Thymus (tissue), 11 donors: Measurements from ENCODE around the gene KRT78. TPM values are rescaled to one million over a fixed set of nuclear protein-coding genes. Genes with fewer than 3 reads are reported as not detected.
A peak's percentile ranks its signal among the peaks of the same experiment; 100 is the strongest.

Experiments used
- DNase-seq, 9 donors: peaks; one replicate each; pipeline ENCODE4 v3.0.0-alpha.2; 2013; ENCODE audit warnings: low spot score in 9 of 9, low read depth in 6 of 9, missing footprints in 1 of 9
- H3K27ac ChIP-seq, 2 donors: one replicate each; pipeline ENCODE4 v1.5.1; 2013; ENCODE audit warnings: control low read depth in 1 of 2, low read depth in 1 of 2, low read length in 1 of 2, mild to moderate bottlenecking in 1 of 2, moderate library complexity in 1 of 2
- H3K27me3 ChIP-seq, 2 donors: one replicate each; pipeline ENCODE4 v1.5.1; 2013; ENCODE audit warnings: low read length in 1 of 2; ENCODE audit not compliant: control insufficient read depth in 2 of 2, insufficient read depth in 1 of 2
- H3K36me3 ChIP-seq, 2 donors: one replicate each; pipeline ENCODE4 v1.5.1; 2013; ENCODE audit warnings: low read length in 1 of 2, mild to moderate bottlenecking in 1 of 2, moderate library complexity in 1 of 2; ENCODE audit not compliant: control insufficient read depth in 2 of 2, insufficient read depth in 2 of 2
- H3K4me1 ChIP-seq, 2 donors: one replicate each; pipeline ENCODE4 v1.5.1; 2013; ENCODE audit warnings: low read length in 2 of 2; ENCODE audit not compliant: control insufficient read depth in 2 of 2, insufficient read depth in 2 of 2
- H3K4me3 ChIP-seq, 2 donors: one replicate each; pipeline ENCODE4 v1.5.1; 2013; ENCODE audit warnings: low read length in 2 of 2, control low read depth in 1 of 2, mild to moderate bottlenecking in 1 of 2
- H3K9me3 ChIP-seq, 2 donors: one replicate each; pipeline ENCODE4 v1.5.1; 2013; ENCODE audit warnings: low read length in 1 of 2, mild to moderate bottlenecking in 1 of 2; ENCODE audit not compliant: control insufficient read depth in 2 of 2, insufficient read depth in 1 of 2
- WGBS: extraction: QIAGEN DNeasy Blood & Tissue Kit; methylation state at CpG from one replicate; pipeline ENCODE4 v1.1.7; 2013; 5-methylcytosine and 5-hydroxymethylcytosine counted together
- polyA plus RNA-seq: library from polyadenylated mRNA; stranded (reverse); fragments of 200-250 nt; gene quantifications from one replicate; pipeline ENCODE4 v1.2.3, GENCODE V29; 2013
- total RNA-seq: library from RNA; stranded (reverse); fragments of 120-200 nt; gene quantifications from one replicate; pipeline ENCODE4 v1.2.4, GENCODE V29; 2013
- donor health status: healthy.

Gene KRT78
- total and polyA plus RNA-seq, 2 donors, result 0.42 to 7.2 TPM

DNA sequence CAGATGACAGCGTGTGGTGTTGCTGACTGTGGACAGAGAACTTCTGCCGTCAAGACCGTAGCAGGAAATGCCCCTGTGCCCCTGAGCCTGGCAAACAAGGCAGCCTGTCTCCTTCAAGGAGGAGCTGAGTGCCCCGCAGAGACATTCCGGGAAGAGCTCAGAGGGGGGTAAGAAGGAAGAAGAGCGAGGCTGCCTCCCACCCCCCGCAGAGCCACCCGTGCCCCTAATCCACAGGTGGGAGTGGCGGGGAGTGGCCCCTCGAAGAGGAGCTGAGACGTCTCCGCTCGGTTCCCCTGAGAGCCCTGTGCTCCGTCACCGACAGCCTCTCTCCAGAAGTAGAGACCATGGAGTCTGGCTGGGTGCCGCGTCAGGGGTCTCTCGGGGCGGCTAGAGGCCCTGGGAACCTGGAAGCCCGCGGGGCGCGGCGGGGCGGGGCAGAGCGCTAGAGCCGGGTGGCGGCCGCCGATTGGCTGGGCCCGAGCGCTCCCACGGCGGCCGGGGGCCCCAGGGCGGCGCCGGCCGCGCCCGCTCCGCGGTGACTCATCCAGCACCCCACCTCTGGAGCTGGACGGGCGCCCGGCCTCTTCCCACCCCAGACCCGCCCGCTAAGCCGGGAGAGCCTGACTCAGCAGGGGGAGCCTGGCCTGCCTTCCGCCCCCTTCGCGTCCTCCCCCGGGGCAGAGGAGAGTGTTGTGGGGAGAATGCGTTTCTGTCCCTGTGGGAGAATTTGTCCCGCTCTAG, 25.2 kb upstream of the KRT78 start:
- peak in 3 of 9 donors; percentile 17 to 34 (median 28) for DNase-seq
- 1% methylated on average over 55 of the region's 55 CpGs for WGBS
- Histone ChIP-seq H3K36me3 (no peaks in the 10 kb centered on the region), H3K4me1 (peaks cover 0 to 24% of the 10 kb centered on the region in 2 donors), H3K9me3 (no peaks in the 10 kb centered on the region), H3K27me3 (peaks cover 3 to 53% of the 10 kb centered on the region in 2 donors), H3K27ac (peak overlapping the region; percentile 43 to 74), H3K4me3 (peak overlapping the region in 1 of 2 donors; percentile 51)

DNA sequence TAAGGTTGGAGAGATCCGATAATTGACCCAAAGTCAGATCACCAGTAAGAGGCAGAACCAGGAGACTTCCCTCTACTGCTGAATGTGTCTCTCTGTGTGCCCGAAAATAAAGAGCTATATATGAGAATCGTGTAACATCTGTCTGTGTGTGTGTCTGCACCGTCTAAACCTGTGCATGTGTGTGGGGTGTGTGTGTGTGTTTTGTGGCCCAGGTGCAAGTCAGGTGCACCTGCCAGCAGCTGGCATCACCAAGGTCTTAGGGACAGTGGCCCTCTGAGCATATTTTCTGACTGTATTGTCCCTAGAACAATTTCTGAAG, 24.7 kb upstream of the KRT78 start:
- DNase-seq, result no peak

DNA sequence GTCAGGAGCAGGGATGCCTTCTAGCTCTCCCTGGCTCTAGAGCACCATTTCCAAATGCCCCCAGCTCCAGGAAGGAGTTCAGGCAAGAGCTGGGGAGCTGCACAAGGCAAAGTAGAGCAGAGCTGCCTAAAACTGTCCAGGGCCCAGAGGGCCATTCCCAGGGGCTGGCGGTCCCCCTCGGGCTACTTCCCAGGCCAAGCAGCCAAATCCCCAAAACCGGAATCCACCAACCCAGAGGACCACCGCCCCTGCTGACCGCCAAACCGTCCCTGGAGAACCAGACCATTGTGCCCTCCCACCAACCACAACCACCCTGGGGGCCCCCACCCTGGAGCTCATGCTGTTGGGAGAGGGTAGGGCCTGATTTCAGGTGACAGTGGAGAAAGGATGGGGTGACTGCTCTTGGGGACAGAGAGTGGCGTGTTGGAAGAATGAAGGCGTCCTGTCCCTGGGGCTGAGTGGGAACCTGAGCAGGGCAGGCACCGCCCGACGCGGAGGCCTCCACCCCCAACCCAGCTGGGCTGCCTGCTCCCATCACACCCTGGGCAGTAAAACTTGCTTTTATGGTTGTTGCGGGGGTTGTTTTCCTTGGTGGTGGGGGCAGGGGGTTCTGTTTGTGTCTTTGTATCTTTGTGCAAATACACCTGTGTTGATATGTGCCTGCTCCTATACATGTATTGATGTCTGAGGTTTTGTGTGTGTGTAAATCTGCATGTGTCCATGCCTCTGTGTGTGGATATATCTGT, 24.0 kb upstream of the KRT78 start:
- Histone ChIP-seq H3K4me3 (no peak overlapping the region), H3K27ac (no peak overlapping the region), H3K36me3 (no peaks in the 10 kb centered on the region), H3K9me3 (no peaks in the 10 kb centered on the region), H3K27me3 (peaks cover 3 to 49% of the 10 kb centered on the region in 2 donors), H3K4me1 (peaks cover under 1 to 20% of the 10 kb centered on the region in 2 donors)
- DNase-seq, result no peak
- WGBS, result 90% methylated on average over 13 of the region's 13 CpGs

More for the DNA sequence above, 24.7 kb upstream of the KRT78 start:
- Histone ChIP-seq H3K27ac (peak overlapping the region in 1 of 2 donors; percentile 74), H3K4me3 (no peak overlapping the region), H3K4me1 (peaks cover 0 to 21% of the 10 kb centered on the region in 2 donors), H3K27me3 (peaks cover 3 to 49% of the 10 kb centered on the region in 2 donors), H3K36me3 (no peaks in the 10 kb centered on the region), H3K9me3 (no peaks in the 10 kb centered on the region)
- 46% methylated on average over 4 of the region's 4 CpGs for WGBS

DNA sequence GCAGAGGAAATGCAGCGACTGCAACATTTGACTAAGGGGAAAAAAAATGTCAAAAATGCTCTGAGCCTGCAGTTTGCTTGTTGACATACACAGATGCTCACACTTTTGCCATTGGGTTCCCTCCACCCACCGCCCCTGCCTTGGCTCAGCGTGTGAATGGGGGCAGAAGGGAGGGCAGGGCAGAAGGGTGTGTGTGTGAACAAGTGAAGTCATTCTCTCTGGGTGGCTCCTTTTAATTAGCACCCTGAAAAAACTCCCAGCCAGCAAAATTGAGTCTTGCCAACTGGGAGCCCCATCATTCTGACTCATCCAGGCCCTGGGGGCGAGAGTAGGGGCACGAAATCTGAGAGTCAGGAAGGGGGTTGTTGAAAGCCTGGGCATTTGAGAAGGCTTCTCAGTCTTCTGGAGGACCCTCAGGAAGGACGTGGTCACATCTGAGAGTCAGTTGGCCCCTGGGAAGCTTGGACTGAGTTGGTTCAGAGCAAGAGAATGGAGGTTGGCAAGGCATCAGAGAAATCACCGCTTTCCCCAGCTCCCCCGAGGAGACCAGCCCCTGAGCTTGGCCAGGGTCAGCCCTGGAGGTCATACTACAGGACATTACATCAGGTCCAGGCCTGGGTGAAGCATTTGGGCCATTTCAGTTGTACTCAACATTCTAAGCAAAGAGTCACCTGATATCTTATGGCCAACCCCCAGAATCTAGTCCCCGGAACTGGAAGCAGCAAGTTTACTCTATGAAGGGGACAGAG, 22.7 kb upstream of the KRT78 start:
- Histone ChIP-seq H3K27ac (no peak overlapping the region), H3K9me3 (no peaks in the 10 kb centered on the region), H3K4me1 (peaks cover 5 to 27% of the 10 kb centered on the region in 2 donors), H3K27me3 (peaks cover 3 to 49% of the 10 kb centered on the region in 2 donors), H3K4me3 (no peak overlapping the region), H3K36me3 (no peaks in the 10 kb centered on the region)
- WGBS, result 80% methylated on average over 9 of the region's 9 CpGs
- DNase-seq, result no peak

DNA sequence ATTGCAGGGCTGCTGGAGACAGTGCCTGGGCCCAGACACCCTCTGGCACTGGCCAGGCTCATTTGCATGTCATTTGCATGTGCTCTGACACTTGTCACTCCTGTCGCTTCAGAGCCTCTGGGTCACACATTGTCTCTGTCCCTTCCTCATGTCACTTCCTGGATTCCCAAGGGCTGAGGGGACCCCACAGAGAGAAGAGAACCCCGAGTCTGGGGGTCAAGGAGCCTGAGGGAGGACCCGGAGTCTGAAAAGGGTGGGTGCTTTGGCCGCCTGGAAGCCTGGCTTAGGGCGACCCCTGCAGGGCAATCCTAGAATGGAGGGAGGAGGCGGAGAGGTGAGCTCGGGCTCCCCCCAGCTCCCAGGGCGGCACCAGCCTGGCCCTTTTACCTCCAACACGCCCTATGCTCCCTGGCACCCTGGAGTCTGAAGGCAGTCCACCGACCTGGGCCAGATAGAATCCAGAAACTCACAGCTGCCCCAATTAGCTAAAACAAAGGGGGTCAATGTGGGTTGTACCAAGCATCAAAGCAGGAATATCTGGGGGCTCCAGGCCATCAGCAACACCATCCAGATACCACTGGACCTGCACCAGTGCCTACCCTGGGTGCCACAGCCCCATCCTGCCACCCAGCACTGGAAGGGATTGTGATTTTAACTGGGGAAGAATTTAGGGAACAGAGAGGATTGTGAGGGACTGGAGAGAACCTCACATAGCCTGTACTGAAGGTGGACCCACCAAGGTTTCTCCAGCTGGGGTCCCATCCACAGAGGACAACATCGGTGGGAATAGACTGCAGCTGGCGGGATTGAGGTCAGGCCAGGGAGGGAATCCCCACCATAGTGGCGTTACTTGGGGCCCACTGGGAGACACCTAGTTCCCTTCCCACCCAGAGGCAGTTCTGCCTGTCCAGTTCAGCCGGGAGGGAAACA, 21.8 kb upstream of the KRT78 start:
- WGBS, result 36% methylated on average over 14 of the region's 14 CpGs
- Histone ChIP-seq H3K4me3 (no peak overlapping the region), H3K27ac (no peak overlapping the region), H3K4me1 (peaks cover 5 to 27% of the 10 kb centered on the region in 2 donors), H3K36me3 (no peaks in the 10 kb centered on the region), H3K9me3 (no peaks in the 10 kb centered on the region), H3K27me3 (peaks cover 3 to 49% of the 10 kb centered on the region in 2 donors)
- peak in 5 of 9 donors; percentile 42 to 69 (median 50) for DNase-seq

DNA sequence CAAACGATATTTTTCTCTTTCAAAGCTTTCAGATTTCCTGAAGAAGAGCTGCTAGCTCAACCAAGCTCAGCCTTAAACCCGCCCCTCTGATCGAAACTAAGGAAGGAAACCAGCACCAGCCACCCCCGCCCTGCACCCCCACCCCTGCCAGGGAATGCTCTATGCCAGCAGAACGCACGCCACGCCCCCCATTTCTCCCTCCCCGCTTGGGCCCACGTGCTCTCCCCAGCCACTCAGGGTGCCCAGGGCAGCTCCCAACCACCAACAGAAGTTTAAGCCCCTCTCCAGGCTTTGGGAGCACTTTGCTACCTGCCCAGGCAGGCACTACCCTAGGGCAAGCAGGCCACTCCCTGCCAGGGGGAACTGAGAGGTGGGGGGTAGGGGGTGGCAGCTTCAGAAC, 18.8 kb upstream of the KRT78 start:
- Histone ChIP-seq H3K9me3 (no peaks in the 10 kb centered on the region), H3K27ac (peak overlapping the region in 1 of 2 donors; percentile 36), H3K36me3 (no peaks in the 10 kb centered on the region), H3K4me3 (no peak overlapping the region), H3K27me3 (peaks cover 0 to 20% of the 10 kb centered on the region in 2 donors), H3K4me1 (peaks cover 5 to 14% of the 10 kb centered on the region in 2 donors)
- peak in 3 of 9 donors; percentile 32 to 58 (median 40) for DNase-seq
- 6% methylated on average over 9 of the region's 9 CpGs for WGBS

DNA sequence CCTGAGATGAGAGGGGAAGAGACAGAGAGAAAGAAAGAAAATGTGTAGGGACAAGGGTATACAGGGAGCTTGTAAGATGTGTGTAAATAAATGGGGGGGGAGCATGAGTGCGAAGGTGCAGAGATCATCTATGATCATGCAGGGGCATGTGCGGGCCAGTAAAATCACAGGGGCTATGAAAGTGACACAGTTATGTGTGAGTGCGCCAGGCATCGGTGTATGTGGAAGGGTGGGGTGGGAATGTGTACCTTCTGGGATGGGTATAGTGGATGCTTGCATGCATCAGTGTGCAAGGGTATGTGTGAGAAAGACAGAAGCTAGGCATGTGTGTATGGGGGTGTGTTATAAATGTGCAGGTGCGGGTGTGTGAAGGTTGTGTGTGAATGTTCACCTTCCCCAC, 18.4 kb upstream of the KRT78 start:
- Histone ChIP-seq H3K4me1 (peaks cover 5 to 14% of the 10 kb centered on the region in 2 donors), H3K27ac (peak overlapping the region in 1 of 2 donors; percentile 36), H3K36me3 (no peaks in the 10 kb centered on the region), H3K27me3 (peaks cover 0 to 16% of the 10 kb centered on the region in 2 donors), H3K9me3 (no peaks in the 10 kb centered on the region), H3K4me3 (no peak overlapping the region)
- 94% methylated on average over 5 of the region's 5 CpGs for WGBS
- DNase-seq, result no peak
